Dedifferentiated amniotic fluid mesenchymal stem cell (primary cell): ENCODE results near the gene ZSWIM3.
A peak's percentile ranks its signal among the peaks of the same experiment; 100 is the strongest.

Experiments
- DNase-seq: peaks from one replicate; pipeline ENCODE4 v3.0.0-alpha.2; 2016; ENCODE audit errors: extremely low spot score

ZSWIM3 gene

DNA sequence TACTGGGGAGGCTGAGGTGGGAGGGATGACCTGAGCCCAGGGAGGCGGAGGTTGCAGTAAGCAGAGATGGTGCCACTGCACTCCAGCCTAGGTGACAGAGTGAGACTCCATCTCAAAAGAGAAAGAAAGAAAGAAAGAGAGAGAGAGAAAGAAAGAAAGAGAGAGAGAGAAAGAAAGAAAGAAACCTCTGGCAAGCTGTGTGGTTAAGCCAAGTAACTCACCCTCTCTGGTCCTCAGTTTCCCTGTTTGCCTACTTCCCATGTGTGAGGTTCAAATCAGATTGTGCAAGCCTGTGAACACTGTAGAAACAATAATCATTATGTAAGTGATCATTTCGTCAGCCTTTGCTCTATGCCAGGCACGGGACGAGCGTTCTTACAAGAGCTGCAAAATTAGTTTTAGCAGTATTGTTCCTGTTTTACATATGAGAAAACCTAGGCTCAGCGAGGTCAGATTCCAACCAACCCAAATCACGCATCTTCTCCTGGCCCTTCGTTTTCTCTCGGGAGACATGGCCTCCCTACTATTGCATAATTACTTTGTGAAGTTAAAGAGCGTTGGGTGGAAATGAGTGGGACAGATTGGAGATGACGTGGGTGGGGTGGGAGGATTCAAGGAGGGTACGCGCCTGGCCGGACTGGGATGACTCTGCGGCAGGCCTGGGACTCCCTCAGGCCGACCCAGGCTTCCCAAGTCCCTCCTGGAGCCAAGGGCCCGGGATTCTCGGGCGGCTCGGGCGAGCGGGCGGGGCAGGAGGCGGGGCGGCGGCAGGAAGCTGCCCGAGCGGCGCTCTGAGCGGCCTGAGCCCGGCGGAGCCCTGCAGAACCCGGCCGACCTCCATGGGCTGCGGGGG, 24.2 kb upstream of the ZSWIM3 start, which contains the start of gene SNX21:
Gene SNX21, plus strand, starts transcription at position 770 of the 853 bp plus-strand sequence. CDS start 121 bp downstream, outside the sequence.
- DNase-seq = peak; percentile 76

DNA sequence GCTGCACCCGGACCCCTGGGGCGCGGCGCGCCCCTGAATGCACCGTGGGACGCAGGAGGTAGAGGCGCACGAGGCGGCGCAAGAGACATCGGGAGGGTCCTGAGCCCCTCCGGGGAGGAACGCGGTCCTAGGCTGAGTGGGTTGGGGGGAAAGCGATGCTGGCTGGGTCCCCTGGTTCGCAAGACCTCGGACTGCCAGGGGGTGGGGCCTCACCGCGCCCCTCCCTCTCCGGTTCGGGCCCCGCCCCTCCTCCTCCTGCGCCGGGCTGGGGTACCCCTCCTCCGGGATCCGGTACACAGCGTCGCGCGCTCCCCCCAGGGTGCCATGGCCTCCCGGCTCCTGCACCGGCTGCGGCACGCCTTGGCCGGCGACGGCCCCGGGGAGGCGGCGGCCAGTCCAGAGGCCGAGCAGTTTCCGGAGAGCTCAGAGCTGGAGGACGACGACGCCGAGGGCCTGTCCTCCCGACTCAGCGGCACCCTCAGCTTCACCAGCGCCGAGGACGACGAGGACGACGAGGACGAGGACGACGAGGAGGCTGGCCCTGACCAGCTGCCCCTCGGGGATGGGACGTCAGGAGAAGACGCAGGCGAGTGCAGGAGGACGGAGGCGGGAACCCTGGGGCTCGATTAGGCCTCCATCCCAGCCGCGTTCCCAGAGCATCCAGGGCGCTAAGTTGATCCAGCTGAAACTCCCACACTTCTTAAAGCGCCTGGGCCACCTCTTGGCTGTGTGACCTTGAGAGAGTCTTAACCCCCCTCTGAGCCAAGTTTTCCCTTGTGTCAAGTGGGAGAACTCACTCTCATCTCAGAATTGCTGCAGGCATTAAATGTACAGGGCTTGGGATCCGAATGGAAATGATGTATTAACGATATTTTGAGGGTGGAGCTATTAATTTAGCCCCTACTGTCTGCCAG, 23.3 kb upstream of the ZSWIM3 start:
- no peak for DNase-seq

- no peak for DNase-seq
Observed at GRCh38 chr20:45834797-45835161, 22.6 kb upstream of the ZSWIM3 start.

GRCh38 chr20:45835329-45835765, 22.1 kb upstream of the ZSWIM3 start:
- DNase-seq = no peak

- DNase-seq = peak; percentile 58
Observed at GRCh38 chr20:45835825-45836224, 21.6 kb upstream of the ZSWIM3 start.

- DNase-seq = no peak
Observed at GRCh38 chr20:45836841-45837240, 20.6 kb upstream of the ZSWIM3 start.

GRCh38 chr20:45840700-45841198, 16.7 kb upstream of the ZSWIM3 start:
- DNase-seq = no peak

DNA sequence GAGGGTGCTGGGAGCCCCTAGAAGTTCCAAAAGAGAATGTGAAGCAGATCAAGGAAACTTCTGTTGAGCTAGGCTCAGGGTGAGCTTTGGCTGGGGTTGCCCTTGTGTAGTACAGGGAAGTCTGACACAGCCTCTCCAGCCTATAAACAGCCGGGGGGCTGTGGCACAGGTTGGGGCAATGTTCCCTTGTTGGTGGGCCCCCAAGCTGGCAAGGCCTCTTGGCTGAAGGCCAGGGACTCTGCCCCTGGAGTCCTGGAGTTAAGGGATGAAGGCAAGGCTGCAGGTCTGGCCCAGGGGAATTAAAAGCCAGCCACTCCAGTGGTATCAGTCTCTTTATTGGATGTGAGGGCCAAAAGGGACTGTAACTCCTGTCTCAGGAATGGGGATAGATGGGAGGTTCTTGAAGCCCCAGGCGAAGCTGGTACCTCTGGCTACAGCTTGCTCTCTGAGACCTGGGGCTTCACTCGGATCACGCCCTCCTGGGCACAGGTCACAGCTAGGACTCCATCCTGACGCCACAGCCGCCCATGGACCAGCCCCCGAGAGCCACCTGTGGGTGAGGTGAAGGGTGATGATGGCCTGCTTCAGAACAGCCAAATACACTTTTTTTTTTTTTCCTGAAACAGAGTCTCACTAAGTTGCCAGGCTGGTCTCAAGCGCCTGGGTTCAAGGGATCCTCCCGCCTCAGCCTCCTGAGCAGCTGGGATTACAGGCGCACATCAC, 15.8 kb upstream of the ZSWIM3 start:
- DNase-seq = no peak

GRCh38 chr20:45842169-45842812, 15.1 kb upstream of the ZSWIM3 start:
- no peak for DNase-seq

GRCh38 chr20:45843506-45843905, 13.9 kb upstream of the ZSWIM3 start:
- no peak for DNase-seq

- no peak for DNase-seq
Observed at GRCh38 chr20:45845452-45845851, 12.0 kb upstream of the ZSWIM3 start.

DNA sequence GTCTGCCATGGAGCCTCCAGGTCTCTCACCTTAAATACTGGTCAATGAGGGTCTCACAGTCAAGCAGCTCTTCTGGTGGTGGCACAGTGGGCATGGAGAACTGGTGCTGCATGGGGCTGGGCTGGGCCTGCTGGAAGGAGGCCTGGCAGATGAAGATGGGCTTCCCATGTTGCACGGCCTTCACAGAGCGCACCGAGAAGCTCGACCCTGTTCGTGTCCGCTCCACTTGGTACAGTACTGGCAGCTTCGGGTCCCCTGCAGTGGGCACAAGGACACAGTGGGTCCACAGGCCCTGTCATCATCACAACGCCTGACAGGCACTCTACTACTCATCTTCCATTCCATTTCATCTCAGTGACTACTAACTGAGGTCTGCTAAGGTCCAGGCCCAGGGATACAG, 9.0 kb upstream of the ZSWIM3 start:
- DNase-seq = no peak

GRCh38 chr20:45848969-45849582, 8.3 kb upstream of the ZSWIM3 start:
- DNase-seq = no peak

DNA sequence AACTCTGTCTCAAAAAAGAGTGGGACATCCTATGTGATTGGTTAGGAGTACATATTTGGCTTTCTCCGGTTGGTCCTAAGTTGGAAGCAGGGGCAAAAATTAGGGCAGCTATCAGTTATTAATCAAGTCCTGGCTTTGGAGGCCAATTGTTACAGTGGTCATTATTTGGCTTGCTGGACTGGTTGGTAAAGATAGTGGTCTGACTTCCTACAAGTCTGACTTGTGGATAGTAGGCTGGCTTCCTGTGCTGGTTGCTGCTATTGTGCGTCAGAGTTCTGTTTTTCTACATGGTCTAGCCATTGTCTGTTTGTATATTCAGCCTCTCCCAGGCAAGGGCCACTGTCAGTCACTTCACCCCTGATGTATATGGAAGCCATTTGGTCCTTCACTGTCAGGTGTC, 7.2 kb upstream of the ZSWIM3 start:
- DNase-seq = no peak

- DNase-seq = no peak
Observed at GRCh38 chr20:45850926-45851325, 6.5 kb upstream of the ZSWIM3 start.

- no peak for DNase-seq
Observed at GRCh38 chr20:45851501-45851900, 5.9 kb upstream of the ZSWIM3 start.

DNA sequence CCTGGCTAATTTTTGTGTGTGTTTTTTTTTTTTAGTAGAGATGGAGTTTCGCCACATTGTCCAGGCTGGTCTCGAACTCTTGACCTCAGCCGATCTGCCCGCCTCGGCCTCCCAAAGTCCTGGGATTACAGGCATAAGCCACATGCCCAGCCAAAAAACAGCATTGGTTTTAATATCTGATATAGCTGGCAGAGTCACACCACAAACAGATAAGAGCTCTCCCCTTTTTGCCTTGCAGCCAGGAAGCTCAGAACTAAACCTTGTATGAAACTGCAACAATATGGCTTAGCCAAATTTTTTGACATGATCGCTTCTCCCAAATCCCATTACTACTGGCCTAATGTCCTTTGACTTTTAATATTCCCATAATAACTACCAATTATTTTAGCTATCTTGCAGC, 5.1 kb upstream of the ZSWIM3 start:
- DNase-seq = no peak

DNA sequence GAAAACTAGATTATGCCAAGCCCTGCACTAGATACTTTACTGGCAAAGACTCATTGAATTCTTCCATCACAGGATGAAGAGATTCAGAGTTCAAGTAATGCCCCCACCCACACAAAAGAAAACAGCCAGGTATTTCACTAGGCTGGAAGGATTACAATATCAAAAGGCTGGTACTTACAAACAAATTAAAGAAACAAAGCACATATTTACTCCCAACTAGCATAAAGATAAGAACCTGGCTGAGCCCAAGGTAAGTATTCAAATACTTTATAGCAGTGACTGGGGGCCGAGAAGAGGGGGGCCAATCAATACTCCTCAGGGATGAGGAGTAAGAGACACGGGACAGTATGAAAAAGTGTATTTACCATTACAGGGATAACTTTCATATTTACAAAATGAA, 3.9 kb upstream of the ZSWIM3 start:
- DNase-seq = no peak

GRCh38 chr20:45857882-45858216, 435 bp downstream of the ZSWIM3 start:
- DNase-seq = no peak

- DNase-seq = no peak
Observed at GRCh38 chr20:45859916-45860315, 2.5 kb downstream of the ZSWIM3 start.
